Measurements from ENCODE around the gene CPSF4. TPM values are rescaled to one million over a fixed set of nuclear protein-coding genes. Genes with fewer than 3 reads are reported as not detected.

Gene CPSF4
- 27.0 TPM for total RNA-seq

GRCh38 chr7:99438573-99439480 is at the start of gene CPSF4, which contains the start of gene PTCD1:
Gene CPSF4, plus strand, starts transcription at chr7:99438943. Its CDS starts 140 bp downstream, at chr7:99439083.
Gene PTCD1, minus strand, starts transcription at chr7:99438798. Its CDS starts 3,556 bp downstream, at chr7:99435242.

DNA sequence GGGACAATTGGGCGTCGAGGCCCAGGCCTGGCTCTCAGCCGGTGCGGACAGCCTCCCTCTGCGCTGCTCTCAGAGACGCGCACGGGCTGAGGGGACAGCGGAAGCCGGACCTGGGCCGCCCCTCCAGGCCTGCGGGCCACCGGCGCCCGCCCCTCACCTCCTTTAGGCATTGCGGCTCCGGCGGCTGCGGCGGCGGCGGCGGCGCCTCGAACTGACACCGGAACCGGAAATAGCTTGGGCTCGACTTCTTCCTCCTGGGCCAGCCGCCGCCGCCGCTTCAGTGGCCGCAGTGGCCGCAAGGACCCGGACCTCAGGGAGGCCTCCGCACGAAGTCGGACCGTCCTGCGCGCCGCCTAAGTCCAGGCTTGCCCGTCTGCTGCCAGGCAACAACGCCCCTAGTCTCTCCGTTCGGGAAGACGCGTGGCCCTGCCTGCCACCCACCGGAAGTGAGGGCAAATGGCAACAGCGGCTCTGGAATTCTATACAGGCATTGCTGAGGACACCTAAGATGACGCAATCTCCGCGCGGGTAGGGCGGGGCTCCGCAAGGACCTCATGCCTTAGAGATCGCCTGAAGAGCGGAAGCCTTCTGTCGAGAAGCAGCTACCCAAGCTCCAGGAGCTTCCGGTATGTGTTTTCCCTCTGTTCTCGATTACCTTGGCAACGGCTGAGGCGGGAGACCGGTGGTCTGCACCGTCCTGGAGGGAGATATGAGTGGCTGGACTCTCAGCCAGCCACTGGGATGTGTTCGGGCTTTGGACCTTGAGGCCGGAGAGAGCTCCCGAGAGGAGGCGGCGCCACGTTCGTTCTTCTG is 30.2 kb upstream of the CPSF4 start, which contains the start of the genes BUD31 and PDAP1:
Gene BUD31, plus strand, starts transcription at position 591 of the 813 bp plus-strand sequence. CDS start 2,124 bp downstream, outside the sequence.
Gene PDAP1, minus strand, starts transcription at position 219 of the 813 bp plus-strand sequence. Its CDS starts 49 bp downstream, at position 170.

DNA sequence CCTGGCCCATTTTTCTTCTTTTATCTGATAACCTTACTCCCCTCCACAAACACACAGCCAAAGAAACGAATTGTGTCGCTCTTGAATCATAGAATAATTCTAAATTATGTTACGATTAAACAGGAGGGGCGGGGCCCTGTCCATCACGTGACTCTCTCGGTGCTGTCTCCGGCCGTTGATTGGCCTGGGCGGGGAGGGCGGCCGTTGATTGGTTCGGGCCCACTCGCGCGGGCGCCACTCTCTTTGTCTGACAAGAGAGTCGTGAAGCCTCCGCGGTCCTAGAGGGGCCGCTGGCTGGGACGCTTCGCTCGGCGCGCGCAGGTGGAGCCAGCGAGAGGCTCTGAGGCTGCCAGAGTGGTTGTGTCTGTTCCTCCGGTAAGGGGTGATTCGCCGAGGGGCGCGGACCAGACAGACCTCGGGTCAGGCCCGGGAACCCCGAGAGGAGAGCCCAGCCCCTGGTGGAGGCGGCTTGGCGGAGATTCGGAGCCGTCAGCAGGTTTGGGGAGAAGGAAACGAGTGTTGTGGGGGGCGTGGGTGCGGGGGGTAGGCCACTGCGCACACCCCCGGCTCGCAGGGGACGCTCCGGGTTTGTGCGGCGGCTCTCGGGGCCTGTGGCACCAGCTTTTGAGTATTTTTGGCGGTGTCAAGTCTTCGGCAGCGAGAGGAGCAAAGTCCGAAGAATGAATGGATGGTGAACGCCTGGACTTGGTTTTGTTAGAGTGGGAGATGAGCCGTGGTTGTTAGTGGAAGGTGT is 34.0 kb downstream of the CPSF4 start, which contains the start of gene ZNF789:
Gene ZNF789, plus strand, starts transcription at position 330 of the 754 bp plus-strand sequence. CDS start 3,567 bp downstream, outside the sequence.

GRCh38 chr7:99499721-99500636 is 61.2 kb downstream of the CPSF4 start, which contains the start of gene ZNF394:
Gene ZNF394, minus strand, starts transcription at chr7:99500281. Its CDS starts 188 bp downstream, at chr7:99500093.

DNA sequence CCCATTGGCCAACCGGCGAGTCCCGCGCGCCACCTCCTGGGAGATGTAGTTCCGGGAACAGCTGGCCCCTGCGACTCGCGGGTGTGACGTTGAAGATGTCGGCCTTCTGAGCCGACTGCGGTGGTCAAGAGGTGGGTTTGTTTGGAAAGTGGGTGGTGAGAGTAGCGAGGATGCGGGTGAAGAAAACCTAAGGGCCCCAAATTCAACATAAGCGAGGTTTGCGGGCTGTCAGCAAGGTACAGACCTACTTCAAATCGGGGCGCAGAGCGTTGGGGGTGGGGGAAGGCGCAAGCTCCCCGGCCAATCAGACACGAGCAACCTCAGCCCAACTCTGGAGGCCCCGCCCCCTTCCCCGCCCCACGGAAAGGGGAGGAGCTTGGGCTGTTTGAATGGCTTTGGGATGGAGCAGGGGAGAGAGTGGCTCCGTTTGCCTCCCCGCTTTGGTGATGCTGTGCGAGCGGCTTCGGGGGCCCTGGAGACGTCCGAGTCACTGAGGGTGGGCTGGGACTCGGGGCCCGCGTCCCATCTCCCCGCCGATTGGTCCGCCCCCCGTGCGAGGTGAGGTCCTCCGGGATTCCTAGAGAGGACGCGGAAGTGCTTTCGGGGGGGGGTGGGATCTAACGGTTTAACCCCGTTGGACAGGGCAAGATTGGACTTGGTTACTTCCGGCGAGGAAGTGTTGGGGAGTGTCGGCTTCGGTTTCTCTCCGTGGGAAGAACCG is 66.0 kb downstream of the CPSF4 start, which contains the start of gene ZKSCAN5:
Gene ZKSCAN5, plus strand, starts transcription at position 60 of the 721 bp plus-strand sequence. CDS start 1,383 bp downstream, outside the sequence.

Other genes with a start within 250 kb of the CPSF4 start
- gene KPNA7, start 230.8 kb upstream of the CPSF4 start, total RNA-seq = not detected
- gene MYH16, start 166.1 kb upstream of the CPSF4 start, total RNA-seq = not detected
- gene ARPC1A, start 113.0 kb upstream of the CPSF4 start, total RNA-seq = 99.9 TPM
- 22.6 TPM for gene ARPC1B, start 64.2 kb upstream of the CPSF4 start, total RNA-seq
- 25.8 TPM for gene PDAP1, start 30.3 kb upstream of the CPSF4 start, total RNA-seq
- gene BUD31, start 30.0 kb upstream of the CPSF4 start, total RNA-seq = 84.4 TPM
- 7.2 TPM for gene PTCD1, start 145 bp upstream of the CPSF4 start, total RNA-seq
- gene ATP5MF, start 27.2 kb downstream of the CPSF4 start, total RNA-seq = 348 TPM
- gene ZNF789, start 33.9 kb downstream of the CPSF4 start, total RNA-seq = 26.5 TPM
- gene ZNF394, start 61.3 kb downstream of the CPSF4 start, total RNA-seq = 28.8 TPM
- 16.8 TPM for gene ZKSCAN5, start 65.7 kb downstream of the CPSF4 start, total RNA-seq
- gene FAM200A, start 113.2 kb downstream of the CPSF4 start, total RNA-seq = 17.5 TPM
- 88.3 TPM for gene ZNF655, start 119.7 kb downstream of the CPSF4 start, total RNA-seq
- gene TMEM225B, start 159.3 kb downstream of the CPSF4 start, total RNA-seq = 0.23 TPM
- gene ZSCAN25, start 178.0 kb downstream of the CPSF4 start, total RNA-seq = 14.8 TPM
- not detected for gene CYP3A5, start 241.1 kb downstream of the CPSF4 start, total RNA-seq

Measured in diencephalon (tissue), 1 donor.